Effector memory CD4-positive, alpha-beta T cell (primary cell): ENCODE results near the gene SLC22A1.
"Not testable (repeated sequence)": the region's sequence is repeated elsewhere in the genome, so short reads cannot be mapped to it uniquely, and the experiment has no call there.

ENCODE experiments used
- DNase-seq, 3 donors: peaks; one replicate each; pipeline ENCODE4 v3.0.0-alpha.2; 2020
- H3K27ac ChIP-seq: 2 replicates; pipeline ENCODE4 v1.7.0; 2013; ENCODE audit warnings: mild to moderate bottlenecking, low read length, moderate library complexity; ENCODE audit not compliant: insufficient read depth, poor library complexity, severe bottlenecking
- H3K27me3 ChIP-seq: replicated peaks from 2 replicates; pipeline ENCODE4 v1.7.0; 2013; ENCODE audit warnings: mild to moderate bottlenecking, low read length; ENCODE audit not compliant: insufficient read depth, control insufficient read depth, poor library complexity, severe bottlenecking
- H3K36me3 ChIP-seq: 2 replicates; pipeline ENCODE4 v1.7.0; 2013; ENCODE audit warnings: mild to moderate bottlenecking, low read length, moderate library complexity; ENCODE audit not compliant: control insufficient read depth, insufficient read depth
- H3K4me1 ChIP-seq: 2 replicates; pipeline ENCODE4 v1.7.0; 2013; ENCODE audit warnings: low read length, mild to moderate bottlenecking; ENCODE audit not compliant: control insufficient read depth, insufficient read depth, poor library complexity, severe bottlenecking
- H3K4me3 ChIP-seq: 2 replicates; pipeline ENCODE4 v1.7.0; 2013; ENCODE audit warnings: low read length, low read depth, mild to moderate bottlenecking; ENCODE audit not compliant: insufficient read depth, poor library complexity, severe bottlenecking
- H3K9me3 ChIP-seq: 2 replicates; pipeline ENCODE4 v1.7.0; 2013; ENCODE audit warnings: mild to moderate bottlenecking, low read length, moderate library complexity; ENCODE audit not compliant: control insufficient read depth

Gene SLC22A1

GRCh38 chr6:160129881-160130615 lies 8.4 kb downstream of the SLC22A1 start:
- Histone ChIP-seq H3K4me3 (no peak overlapping the region), H3K4me1 (no peaks in the 10 kb centered on the region), H3K27me3 (no peaks in the 10 kb centered on the region), H3K36me3 (no peaks in the 10 kb centered on the region), H3K9me3 (no peaks in the 10 kb centered on the region), H3K27ac (no peak overlapping the region)
- no peak for DNase-seq

- H3K27me3 ChIP-seq: no peaks in the 10 kb centered on the region
Measured at GRCh38 chr6:160130729-160131484, 9.3 kb downstream of the SLC22A1 start.

GRCh38 chr6:160131636-160132296 lies 10.2 kb downstream of the SLC22A1 start:
- Histone ChIP-seq H3K4me1 (no peaks in the 10 kb centered on the region), H3K36me3 (no peaks in the 10 kb centered on the region), H3K27me3 (no peaks in the 10 kb centered on the region), H3K4me3 (no peak overlapping the region), H3K27ac (no peak overlapping the region), H3K9me3 (no peaks in the 10 kb centered on the region)
- DNase-seq: no peak

More at GRCh38 chr6:160130729-160131484, 9.3 kb downstream of the SLC22A1 start:
- H3K9me3 ChIP-seq: no peaks in the 10 kb centered on the region
- no peaks in the 10 kb centered on the region for H3K36me3 ChIP-seq
- DNase-seq: no peak
- no peak overlapping the region for H3K4me3 ChIP-seq
- H3K4me1 ChIP-seq: no peaks in the 10 kb centered on the region
- H3K27ac ChIP-seq: no peak overlapping the region

GRCh38 chr6:160132297-160132637 lies 10.7 kb downstream of the SLC22A1 start:
- H3K27me3 ChIP-seq: no peaks in the 10 kb centered on the region
- no peak overlapping the region for H3K27ac ChIP-seq
- no peak for DNase-seq
- H3K36me3 ChIP-seq: no peaks in the 10 kb centered on the region
- no peaks in the 10 kb centered on the region for H3K9me3 ChIP-seq
- no peak overlapping the region for H3K4me3 ChIP-seq
- no peaks in the 10 kb centered on the region for H3K4me1 ChIP-seq

- no peaks in the 10 kb centered on the region for H3K4me1 ChIP-seq
- H3K27me3 ChIP-seq: no peaks in the 10 kb centered on the region
- H3K36me3 ChIP-seq: no peaks in the 10 kb centered on the region
- H3K27ac ChIP-seq: no peak overlapping the region
- DNase-seq: no peak
- no peak overlapping the region for H3K4me3 ChIP-seq
- no peaks in the 10 kb centered on the region for H3K9me3 ChIP-seq
Measured at GRCh38 chr6:160132776-160133338, 11.2 kb downstream of the SLC22A1 start.

GRCh38 chr6:160133441-160134336 lies 12.1 kb downstream of the SLC22A1 start:
- no peak overlapping the region for H3K27ac ChIP-seq
- H3K9me3 ChIP-seq: no peaks in the 10 kb centered on the region
- no peak for DNase-seq
- H3K4me1 ChIP-seq: no peaks in the 10 kb centered on the region
- H3K4me3 ChIP-seq: no peak overlapping the region
- H3K36me3 ChIP-seq: no peaks in the 10 kb centered on the region
- H3K27me3 ChIP-seq: no peaks in the 10 kb centered on the region

GRCh38 chr6:160134337-160134751 lies 12.7 kb downstream of the SLC22A1 start:
- H3K9me3 ChIP-seq, DNase-seq, H3K36me3 ChIP-seq, H3K27me3 ChIP-seq, H3K4me1 ChIP-seq, H3K4me3 ChIP-seq, H3K27ac ChIP-seq: not testable (repeated sequence)

GRCh38 chr6:160134779-160135547 lies 13.3 kb downstream of the SLC22A1 start:
- no peak overlapping the region for H3K4me3 ChIP-seq
- no peak for DNase-seq

More at GRCh38 chr6:160134779-160135547, 13.3 kb downstream of the SLC22A1 start:
- H3K9me3 ChIP-seq: no peaks in the 10 kb centered on the region
- H3K27me3 ChIP-seq: no peaks in the 10 kb centered on the region
- H3K27ac ChIP-seq: no peak overlapping the region
- no peaks in the 10 kb centered on the region for H3K36me3 ChIP-seq
- no peaks in the 10 kb centered on the region for H3K4me1 ChIP-seq
